ENCODE data around the gene ZC3H4. TPM values are rescaled to one million over a fixed set of nuclear protein-coding genes. Genes with fewer than 3 reads are reported as not detected.

Gene ZC3H4
- total and polyA plus RNA-seq, 10 of the 15 experiments (the other 5 are each of a cell fraction or from before 2014, with no cell fraction given): 5.1 to 86.3 (median 15.5) TPM

- TF ChIP-seq TAF1 (IDR thresholded peaks at IDR 0.05; ENCODE audit: borderline replicate concordance, low read depth, low read length): 0 out of 2 replicates have a peak, but pooled peaks have one; percentile 13
- no peak for TF ChIP-seq BCL11A (IDR thresholded peaks at IDR 0.05; ENCODE audit: low read depth, low read length)
- TF ChIP-seq SIX5 (IDR thresholded peaks at IDR 0.05; ENCODE audit: low read depth, low read length, severe bottlenecking): no peak
- TF ChIP-seq TCF7 (IDR thresholded peaks at IDR 0.05; ENCODE audit: borderline replicate concordance): no peak
- TF ChIP-seq FOXK2 (IDR thresholded peaks at IDR 0.05): no peak
- no peak for TF ChIP-seq JUND (IDR thresholded peaks at IDR 0.05; ENCODE audit: low read depth, low read length)
- no peak for TF ChIP-seq ASH2L (IDR thresholded peaks at IDR 0.05; ENCODE audit: borderline replicate concordance, low read depth)
- no peak for TF ChIP-seq HSF1 (IDR thresholded peaks at IDR 0.05; ENCODE audit: low read depth, low read length)
- TF ChIP-seq USF1 (IDR thresholded peaks at IDR 0.05; ENCODE audit: borderline replicate concordance, extremely low read length, insufficient read depth, low read depth, low read length): no peak
Observed at GRCh38 chr19:47094557-47095475, 18.8 kb downstream of the ZC3H4 start (continued).

Data from GM12878 (cell line).